Thyroid gland (tissue), 4 donors: ENCODE measurements around the gene B4GALT7. TPM values are rescaled to one million over a fixed set of nuclear protein-coding genes. Genes with fewer than 3 reads are reported as not detected.

Experiments
- DNase-seq, 2 donors: peaks; one replicate each; pipeline ENCODE4 v3.0.0-alpha.2; 2019
- H3K27ac ChIP-seq, 3 donors: fragments of 200-600 bp; sonication (generic); 1 replicate in 2 of 3; 2 replicates in 1 of 3; pipeline ENCODE4 v1.5.1; 2016 to 2019; ENCODE audit warnings: mild to moderate bottlenecking in 1 of 3, moderate library complexity in 1 of 3
- H3K27me3 ChIP-seq: fragments of 200-600 bp; sonication (generic); one replicate; pipeline ENCODE4 v1.5.1; 2019
- H3K36me3 ChIP-seq, 2 donors: fragments of 200-600 bp; sonication (generic); one replicate each; pipeline ENCODE4 v1.5.1; 2016 to 2019
- H3K4me1 ChIP-seq, 2 donors: fragments of 200-600 bp; sonication (generic); one replicate each; pipeline ENCODE4 v1.5.1; 2017 to 2019
- H3K4me3 ChIP-seq, 3 donors: fragments of 200-600 bp; sonication (generic); replicated peaks in 1 of 3; 1 replicate in 2 of 3; 2 replicates in 1 of 3; pipeline ENCODE4 v1.5.1; 2016; ENCODE audit warnings: mild to moderate bottlenecking in 1 of 3
- H3K9me3 ChIP-seq: fragments of 200-600 bp; sonication (generic); one replicate; pipeline ENCODE4 v1.5.1; 2017
- CTCF ChIP-seq, 6 experiments: fragments of 200-600 bp in 3 of 6; fragments of 450-650 bp in 3 of 6; sonication (generic) in 3 of 6; IDR thresholded peaks; one replicate each; pipeline ENCODE4 v1.5.1; 2016 to 2019; ENCODE audit warnings: antibody characterized with exemption in 6 of 6, mild to moderate bottlenecking in 2 of 6, inconsistent platforms in 1 of 6, moderate library complexity in 1 of 6
- POLR2A ChIP-seq, 2 donors: fragments of 450-650 bp; IDR thresholded peaks; one replicate each; pipeline ENCODE4 v1.6.1; 2017; ENCODE audit warnings: antibody characterized with exemption in 2 of 2, mild to moderate bottlenecking in 2 of 2, moderate library complexity in 1 of 2
- WGBS, 2 donors: methylation state at CpG; one replicate each; pipeline ENCODE4 v1.1.5; 2017; 5-methylcytosine and 5-hydroxymethylcytosine counted together
- intact Hi-C: fragments of 100-400 bp; cut with DNase I; formaldehyde crosslinking; loops from one replicate; pipeline ENCODE4 v1.15.1; 2023
- total RNA-seq, 4 donors: library from RNA; depleted of rRNA; stranded (reverse); fragments of >200 nt; gene quantifications; one replicate each; pipeline ENCODE4 v1.2.3, GENCODE V29; 2016

B4GALT7 gene
- total RNA-seq, 4 donors from 2014 or later, result 27.9 to 47.2 (median 38.9) TPM

GRCh38 chr5:177592905-177593304 lies 7.0 kb upstream of the B4GALT7 start:
- WGBS, 2 donors, result 83 to 84% methylated on average over 13 of the region's 13 CpGs
- H3K36me3 ChIP-seq, result peaks cover 25 to 31% of the 10 kb centered on the region in 2 donors
- DNase-seq, result no peak
- peaks cover 10% of the 10 kb centered on the region in 2 donors for H3K4me1 ChIP-seq
- no peak for TF ChIP-seq POLR2A (IDR thresholded peaks at IDR 0.05)
- TF ChIP-seq CTCF (IDR thresholded peaks at IDR 0.05), result no peak
- H3K27ac ChIP-seq, result no peak overlapping the region
- intact Hi-C loops, result loop anchor here (10.0 kb wide), 1 partner anchor 68 kb away; no protein-coding TSS in a partner anchor
- no peaks in the 10 kb centered on the region for H3K9me3 ChIP-seq
- peak overlapping the region; percentile 94 to 99 (median 97) for H3K4me3 ChIP-seq
- H3K27me3 ChIP-seq, result no peaks in the 10 kb centered on the region

- H3K36me3 ChIP-seq, result peaks cover 25 to 31% of the 10 kb centered on the region in 2 donors
- no peak overlapping the region for H3K27ac ChIP-seq
- no peaks in the 10 kb centered on the region for H3K27me3 ChIP-seq
- no peak for TF ChIP-seq CTCF (IDR thresholded peaks at IDR 0.05)
- no peak for TF ChIP-seq POLR2A (IDR thresholded peaks at IDR 0.05)
- H3K9me3 ChIP-seq, result no peaks in the 10 kb centered on the region
- 86 to 87% methylated on average over 3 of the region's 3 CpGs for WGBS, 2 donors
- H3K4me3 ChIP-seq, result no peak overlapping the region
- intact Hi-C loops, result loop anchor here (10.0 kb wide), 1 partner anchor 69 kb away; no protein-coding TSS in a partner anchor
- peaks cover 10% of the 10 kb centered on the region in 2 donors for H3K4me1 ChIP-seq
- no peak for DNase-seq
These were observed 6.4 kb upstream of the B4GALT7 start for GRCh38 chr5:177593511-177593910.

- H3K27ac ChIP-seq, result no peak overlapping the region
- H3K9me3 ChIP-seq, result no peaks in the 10 kb centered on the region
- WGBS, 2 donors, result 91 to 97% methylated on average over 8 of the region's 8 CpGs
- DNase-seq, result no peak
- intact Hi-C loops, result loop anchor here (10.0 kb wide), 1 partner anchor 69 kb away; no protein-coding TSS in a partner anchor
- no peaks in the 10 kb centered on the region for H3K27me3 ChIP-seq
- H3K4me3 ChIP-seq, result no peak overlapping the region
- H3K36me3 ChIP-seq, result peaks cover 25 to 31% of the 10 kb centered on the region in 2 donors
- TF ChIP-seq POLR2A (IDR thresholded peaks at IDR 0.05), result no peak
- no peak for TF ChIP-seq CTCF (IDR thresholded peaks at IDR 0.05)
- peaks cover 10 to 11% of the 10 kb centered on the region in 2 donors for H3K4me1 ChIP-seq
These were observed 5.9 kb upstream of the B4GALT7 start for GRCh38 chr5:177594071-177594470.

GRCh38 chr5:177595026-177595585 lies 4.8 kb upstream of the B4GALT7 start:
- Histone ChIP-seq H3K9me3 (no peaks in the 10 kb centered on the region), H3K36me3 (peaks cover 25 to 31% of the 10 kb centered on the region in 2 donors), H3K27ac (no peak overlapping the region), H3K4me1 (peaks cover 10 to 15% of the 10 kb centered on the region in 2 donors), H3K27me3 (no peaks in the 10 kb centered on the region), H3K4me3 (no peak overlapping the region)
- no peak for DNase-seq
- no peak for TF ChIP-seq POLR2A (IDR thresholded peaks at IDR 0.05)
- TF ChIP-seq CTCF (IDR thresholded peaks at IDR 0.05), result no peak
- intact Hi-C loops, result loop anchor here (10.0 kb wide), 1 partner anchor 70 kb away; no protein-coding TSS in a partner anchor
- 98 to 100% methylated on average over 7 to 8 of the region's 8 CpGs for WGBS, 2 donors

- intact Hi-C loops, result loop anchor here (10.0 kb wide), 1 partner anchor 71 kb away; no protein-coding TSS in a partner anchor
- no peak for TF ChIP-seq POLR2A (IDR thresholded peaks at IDR 0.05)
- TF ChIP-seq CTCF (IDR thresholded peaks at IDR 0.05), result no peak
These were observed 3.7 kb upstream of the B4GALT7 start for GRCh38 chr5:177595991-177596774.

More at GRCh38 chr5:177595991-177596774, 3.7 kb upstream of the B4GALT7 start:
- H3K36me3 ChIP-seq, result peaks cover 25 to 31% of the 10 kb centered on the region in 2 donors
- no peak for DNase-seq
- H3K27ac ChIP-seq, result no peak overlapping the region
- H3K4me3 ChIP-seq, result no peak overlapping the region
- H3K27me3 ChIP-seq, result no peaks in the 10 kb centered on the region
- 84 to 98% methylated on average over 2 of the region's 2 CpGs for WGBS, 2 donors
- H3K9me3 ChIP-seq, result no peaks in the 10 kb centered on the region
- H3K4me1 ChIP-seq, result peaks cover 18 to 23% of the 10 kb centered on the region in 2 donors
